ENCODE data around the gene CLIC4. TPM values are rescaled to one million over a fixed set of nuclear protein-coding genes. Genes with fewer than 3 reads are reported as not detected.

CLIC4 gene
- total and polyA plus RNA-seq, 2 experiments from 2014 or later: 92.5 to 308 TPM

DNA sequence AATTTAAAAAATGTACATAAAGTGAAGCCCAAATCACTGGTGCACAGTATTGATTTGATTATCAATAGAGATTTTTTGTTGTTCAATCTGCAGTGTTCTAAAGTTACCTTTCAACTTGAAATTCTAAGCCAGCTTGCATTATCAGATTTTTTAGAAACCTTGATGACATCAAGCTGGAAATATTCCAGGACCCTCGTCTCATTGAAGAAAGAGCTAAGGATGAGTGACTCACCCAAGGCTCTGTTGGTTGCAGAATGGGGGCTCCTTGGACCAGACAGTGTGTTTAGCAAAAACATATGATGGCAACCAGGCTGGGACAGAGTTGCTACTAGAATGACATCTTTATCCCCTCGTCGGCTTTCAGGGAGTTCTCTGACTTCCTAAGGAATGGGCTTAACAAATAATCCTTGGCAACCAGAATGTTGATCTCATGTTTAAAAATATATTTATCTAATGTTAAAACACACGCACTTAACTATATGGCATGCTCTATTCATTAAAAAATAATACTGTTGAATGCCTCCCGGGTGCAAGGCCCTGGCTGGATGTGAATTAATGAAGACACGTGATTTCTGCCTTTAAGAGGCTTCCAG lies 105.2 kb downstream of the CLIC4 start:
- peaks cover 14% of the 10 kb centered on the region for H3K27me3 ChIP-seq (ENCODE audit: insufficient read depth)

More for the DNA sequence above, 105.2 kb downstream of the CLIC4 start:
- H4K20me1 ChIP-seq (replicated peaks; ENCODE audit: insufficient read depth): peaks cover 8% of the 10 kb centered on the region
- Mint-ChIP-seq H3K4me1 (peaks cover 3% of the 10 kb centered on the region; the same call in 2 of the 3 replicates), H3K27me3 (ENCODE audit: insufficient read depth, low read depth, poor library complexity) (peaks cover 23% of the 10 kb centered on the region), H3K9me3 (no peaks in the 10 kb centered on the region), H3K36me3 (ENCODE audit: low read depth) (no peaks in the 10 kb centered on the region), H3K4me3 (no peak overlapping the region), H3K27ac (no peak overlapping the region)
- ATAC-seq (no peak), DNase-seq (ENCODE audit: low spot score) (no peak)
- no peaks in the 10 kb centered on the region for H3K36me3 ChIP-seq (ENCODE audit: insufficient read depth)
- peaks cover 17% of the 10 kb centered on the region for H3F3A ChIP-seq (replicated peaks; ENCODE audit: low read depth)
- no peak overlapping the region for H3K27ac ChIP-seq (ENCODE audit: low read depth)
- TF ChIP-seq, protein P1, sequence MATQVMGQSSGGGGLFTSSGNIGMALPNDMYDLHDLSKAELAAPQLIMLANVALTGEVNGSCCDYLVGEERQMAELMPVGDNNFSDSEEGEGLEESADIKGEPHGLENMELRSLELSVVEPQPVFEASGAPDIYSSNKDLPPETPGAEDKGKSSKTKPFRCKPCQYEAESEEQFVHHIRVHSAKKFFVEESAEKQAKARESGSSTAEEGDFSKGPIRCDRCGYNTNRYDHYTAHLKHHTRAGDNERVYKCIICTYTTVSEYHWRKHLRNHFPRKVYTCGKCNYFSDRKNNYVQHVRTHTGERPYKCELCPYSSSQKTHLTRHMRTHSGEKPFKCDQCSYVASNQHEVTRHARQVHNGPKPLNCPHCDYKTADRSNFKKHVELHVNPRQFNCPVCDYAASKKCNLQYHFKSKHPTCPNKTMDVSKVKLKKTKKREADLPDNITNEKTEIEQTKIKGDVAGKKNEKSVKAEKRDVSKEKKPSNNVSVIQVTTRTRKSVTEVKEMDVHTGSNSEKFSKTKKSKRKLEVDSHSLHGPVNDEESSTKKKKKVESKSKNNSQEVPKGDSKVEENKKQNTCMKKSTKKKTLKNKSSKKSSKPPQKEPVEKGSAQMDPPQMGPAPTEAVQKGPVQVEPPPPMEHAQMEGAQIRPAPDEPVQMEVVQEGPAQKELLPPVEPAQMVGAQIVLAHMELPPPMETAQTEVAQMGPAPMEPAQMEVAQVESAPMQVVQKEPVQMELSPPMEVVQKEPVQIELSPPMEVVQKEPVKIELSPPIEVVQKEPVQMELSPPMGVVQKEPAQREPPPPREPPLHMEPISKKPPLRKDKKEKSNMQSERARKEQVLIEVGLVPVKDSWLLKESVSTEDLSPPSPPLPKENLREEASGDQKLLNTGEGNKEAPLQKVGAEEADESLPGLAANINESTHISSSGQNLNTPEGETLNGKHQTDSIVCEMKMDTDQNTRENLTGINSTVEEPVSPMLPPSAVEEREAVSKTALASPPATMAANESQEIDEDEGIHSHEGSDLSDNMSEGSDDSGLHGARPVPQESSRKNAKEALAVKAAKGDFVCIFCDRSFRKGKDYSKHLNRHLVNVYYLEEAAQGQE (IDR thresholded peaks at IDR 0.05; ENCODE audit: unreplicated experiment): no peak
- TF ChIP-seq ZNF114 (CRISPR knock-in tag; IDR thresholded peaks at IDR 0.05): no peak
- no peak for TF ChIP-seq NANOG (IDR thresholded peaks at IDR 0.05; ENCODE audit: borderline replicate concordance)
- TF ChIP-seq EZH2 (IDR thresholded peaks at IDR 0.05; ENCODE audit: low read depth, unreplicated experiment): no peak
- TF ChIP-seq STAT1 (IDR thresholded peaks at IDR 0.05; ENCODE audit: unreplicated experiment): no peak
- TF ChIP-seq CREB1 (CRISPR knock-in tag; IDR thresholded peaks at IDR 0.05; ENCODE audit: low read depth): no peak
- no peak for TF ChIP-seq JUNB (IDR thresholded peaks at IDR 0.05; ENCODE audit: unreplicated experiment)
- no peak for TF ChIP-seq POLR2AphosphoS5 (IDR thresholded peaks at IDR 0.05; ENCODE audit: low read depth)
- TF ChIP-seq, protein P2, sequence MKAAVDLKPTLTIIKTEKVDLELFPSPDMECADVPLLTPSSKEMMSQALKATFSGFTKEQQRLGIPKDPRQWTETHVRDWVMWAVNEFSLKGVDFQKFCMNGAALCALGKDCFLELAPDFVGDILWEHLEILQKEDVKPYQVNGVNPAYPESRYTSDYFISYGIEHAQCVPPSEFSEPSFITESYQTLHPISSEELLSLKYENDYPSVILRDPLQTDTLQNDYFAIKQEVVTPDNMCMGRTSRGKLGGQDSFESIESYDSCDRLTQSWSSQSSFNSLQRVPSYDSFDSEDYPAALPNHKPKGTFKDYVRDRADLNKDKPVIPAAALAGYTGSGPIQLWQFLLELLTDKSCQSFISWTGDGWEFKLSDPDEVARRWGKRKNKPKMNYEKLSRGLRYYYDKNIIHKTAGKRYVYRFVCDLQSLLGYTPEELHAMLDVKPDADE (IDR thresholded peaks at IDR 0.05): no peak
- TF ChIP-seq, protein P3, sequence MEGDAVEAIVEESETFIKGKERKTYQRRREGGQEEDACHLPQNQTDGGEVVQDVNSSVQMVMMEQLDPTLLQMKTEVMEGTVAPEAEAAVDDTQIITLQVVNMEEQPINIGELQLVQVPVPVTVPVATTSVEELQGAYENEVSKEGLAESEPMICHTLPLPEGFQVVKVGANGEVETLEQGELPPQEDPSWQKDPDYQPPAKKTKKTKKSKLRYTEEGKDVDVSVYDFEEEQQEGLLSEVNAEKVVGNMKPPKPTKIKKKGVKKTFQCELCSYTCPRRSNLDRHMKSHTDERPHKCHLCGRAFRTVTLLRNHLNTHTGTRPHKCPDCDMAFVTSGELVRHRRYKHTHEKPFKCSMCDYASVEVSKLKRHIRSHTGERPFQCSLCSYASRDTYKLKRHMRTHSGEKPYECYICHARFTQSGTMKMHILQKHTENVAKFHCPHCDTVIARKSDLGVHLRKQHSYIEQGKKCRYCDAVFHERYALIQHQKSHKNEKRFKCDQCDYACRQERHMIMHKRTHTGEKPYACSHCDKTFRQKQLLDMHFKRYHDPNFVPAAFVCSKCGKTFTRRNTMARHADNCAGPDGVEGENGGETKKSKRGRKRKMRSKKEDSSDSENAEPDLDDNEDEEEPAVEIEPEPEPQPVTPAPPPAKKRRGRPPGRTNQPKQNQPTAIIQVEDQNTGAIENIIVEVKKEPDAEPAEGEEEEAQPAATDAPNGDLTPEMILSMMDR (conservative IDR thresholded peaks at IDR 0.05; ENCODE audit: low read depth in 2 of 2): no peak
- no peak for TF ChIP-seq EZH2phosphoT487 (IDR thresholded peaks at IDR 0.05; ENCODE audit: unreplicated experiment)
- no peak for TF ChIP-seq ZNF331 (CRISPR knock-in tag; IDR thresholded peaks at IDR 0.05; ENCODE audit: low read depth)
- TF ChIP-seq, protein P4, sequence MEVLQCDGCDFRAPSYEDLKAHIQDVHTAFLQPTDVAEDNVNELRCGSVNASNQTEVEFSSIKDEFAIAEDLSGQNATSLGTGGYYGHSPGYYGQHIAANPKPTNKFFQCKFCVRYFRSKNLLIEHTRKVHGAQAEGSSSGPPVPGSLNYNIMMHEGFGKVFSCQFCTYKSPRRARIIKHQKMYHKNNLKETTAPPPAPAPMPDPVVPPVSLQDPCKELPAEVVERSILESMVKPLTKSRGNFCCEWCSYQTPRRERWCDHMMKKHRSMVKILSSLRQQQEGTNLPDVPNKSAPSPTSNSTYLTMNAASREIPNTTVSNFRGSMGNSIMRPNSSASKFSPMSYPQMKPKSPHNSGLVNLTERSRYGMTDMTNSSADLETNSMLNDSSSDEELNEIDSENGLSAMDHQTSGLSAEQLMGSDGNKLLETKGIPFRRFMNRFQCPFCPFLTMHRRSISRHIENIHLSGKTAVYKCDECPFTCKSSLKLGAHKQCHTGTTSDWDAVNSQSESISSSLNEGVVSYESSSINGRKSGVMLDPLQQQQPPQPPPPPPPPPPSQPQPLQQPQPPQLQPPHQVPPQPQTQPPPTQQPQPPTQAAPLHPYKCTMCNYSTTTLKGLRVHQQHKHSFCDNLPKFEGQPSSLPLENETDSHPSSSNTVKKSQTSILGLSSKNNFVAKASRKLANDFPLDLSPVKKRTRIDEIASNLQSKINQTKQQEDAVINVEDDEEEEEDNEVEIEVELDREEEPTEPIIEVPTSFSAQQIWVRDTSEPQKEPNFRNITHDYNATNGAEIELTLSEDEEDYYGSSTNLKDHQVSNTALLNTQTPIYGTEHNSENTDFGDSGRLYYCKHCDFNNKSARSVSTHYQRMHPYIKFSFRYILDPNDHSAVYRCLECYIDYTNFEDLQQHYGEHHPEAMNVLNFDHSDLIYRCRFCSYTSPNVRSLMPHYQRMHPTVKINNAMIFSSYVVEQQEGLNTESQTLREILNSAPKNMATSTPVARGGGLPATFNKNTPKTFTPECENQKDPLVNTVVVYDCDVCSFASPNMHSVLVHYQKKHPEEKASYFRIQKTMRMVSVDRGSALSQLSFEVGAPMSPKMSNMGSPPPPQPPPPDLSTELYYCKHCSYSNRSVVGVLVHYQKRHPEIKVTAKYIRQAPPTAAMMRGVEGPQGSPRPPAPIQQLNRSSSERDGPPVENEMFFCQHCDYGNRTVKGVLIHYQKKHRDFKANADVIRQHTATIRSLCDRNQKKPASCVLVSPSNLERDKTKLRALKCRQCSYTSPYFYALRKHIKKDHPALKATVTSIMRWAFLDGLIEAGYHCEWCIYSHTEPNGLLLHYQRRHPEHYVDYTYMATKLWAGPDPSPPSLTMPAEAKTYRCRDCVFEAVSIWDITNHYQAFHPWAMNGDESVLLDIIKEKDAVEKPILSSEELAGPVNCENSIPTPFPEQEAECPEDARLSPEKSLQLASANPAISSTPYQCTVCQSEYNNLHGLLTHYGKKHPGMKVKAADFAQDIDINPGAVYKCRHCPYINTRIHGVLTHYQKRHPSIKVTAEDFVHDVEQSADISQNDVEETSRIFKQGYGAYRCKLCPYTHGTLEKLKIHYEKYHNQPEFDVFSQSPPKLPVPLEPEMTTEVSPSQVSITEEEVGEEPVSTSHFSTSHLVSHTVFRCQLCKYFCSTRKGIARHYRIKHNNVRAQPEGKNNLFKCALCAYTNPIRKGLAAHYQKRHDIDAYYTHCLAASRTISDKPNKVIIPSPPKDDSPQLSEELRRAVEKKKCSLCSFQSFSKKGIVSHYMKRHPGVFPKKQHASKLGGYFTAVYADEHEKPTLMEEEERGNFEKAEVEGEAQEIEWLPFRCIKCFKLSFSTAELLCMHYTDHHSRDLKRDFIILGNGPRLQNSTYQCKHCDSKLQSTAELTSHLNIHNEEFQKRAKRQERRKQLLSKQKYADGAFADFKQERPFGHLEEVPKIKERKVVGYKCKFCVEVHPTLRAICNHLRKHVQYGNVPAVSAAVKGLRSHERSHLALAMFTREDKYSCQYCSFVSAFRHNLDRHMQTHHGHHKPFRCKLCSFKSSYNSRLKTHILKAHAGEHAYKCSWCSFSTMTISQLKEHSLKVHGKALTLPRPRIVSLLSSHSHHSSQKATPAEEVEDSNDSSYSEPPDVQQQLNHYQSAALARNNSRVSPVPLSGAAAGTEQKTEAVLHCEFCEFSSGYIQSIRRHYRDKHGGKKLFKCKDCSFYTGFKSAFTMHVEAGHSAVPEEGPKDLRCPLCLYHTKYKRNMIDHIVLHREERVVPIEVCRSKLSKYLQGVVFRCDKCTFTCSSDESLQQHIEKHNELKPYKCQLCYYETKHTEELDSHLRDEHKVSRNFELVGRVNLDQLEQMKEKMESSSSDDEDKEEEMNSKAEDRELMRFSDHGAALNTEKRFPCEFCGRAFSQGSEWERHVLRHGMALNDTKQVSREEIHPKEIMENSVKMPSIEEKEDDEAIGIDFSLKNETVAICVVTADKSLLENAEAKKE (CRISPR knock-in tag; IDR thresholded peaks at IDR 0.05): no peak
- no peaks in the 10 kb centered on the region for H3K4me1 ChIP-seq (ENCODE audit: insufficient read depth)
- H3K9me2 ChIP-seq (ENCODE audit: insufficient read depth): no peaks in the 10 kb centered on the region
- H3K4me2 ChIP-seq: no peak overlapping the region
- H3K4me3 ChIP-seq: no peak overlapping the region
- no peak overlapping the region for H2AFZ ChIP-seq
- no peaks in the 10 kb centered on the region for H3K79me2 ChIP-seq (replicated peaks; ENCODE audit: insufficient read depth)

Data from GM23338 (cell line).